HEK293 (cell line): ENCODE results near the gene GJA5.

Source experiments
- CTCF ChIP-seq: fragments of 450-650 bp; formaldehyde crosslinking; IDR thresholded peaks from 2 replicates; pipeline ENCODE4 v1.5.1; 2016; ENCODE audit warnings: missing biosample characterization, missing genetic modification characterization
- YY1 ChIP-seq: fragments of 450-650 bp; formaldehyde crosslinking; IDR thresholded peaks from 2 replicates; pipeline ENCODE4 v1.5.1; 2018; ENCODE audit warnings: missing biosample characterization, missing genetic modification characterization
- ZFP37 ChIP-seq: fragments of 450-650 bp; formaldehyde crosslinking; IDR thresholded peaks from 2 replicates; pipeline ENCODE4 v1.5.1; 2016; ENCODE audit warnings: missing biosample characterization, missing genetic modification characterization
- ZNF133 ChIP-seq: fragments of 450-650 bp; formaldehyde crosslinking; IDR thresholded peaks from 2 replicates; pipeline ENCODE4 v1.5.1; 2016; ENCODE audit warnings: missing biosample characterization, missing genetic modification characterization
- ZNF24 ChIP-seq: fragments of 450-650 bp; formaldehyde crosslinking; IDR thresholded peaks from 2 replicates; pipeline ENCODE4 v1.5.1; 2016; ENCODE audit warnings: missing biosample characterization, missing genetic modification characterization
- ZNF274 ChIP-seq, 2 experiments: fragments of 200-500 bp in 1 of 2; fragments of 450-650 bp in 1 of 2; sonication (Bioruptor generic) in 1 of 2; formaldehyde crosslinking in 1 of 2; IDR thresholded peaks; 2 replicates each; pipeline versions ENCODE4 v1.5.1 to v1.6.1; 2014 to 2016; ENCODE audit warnings: borderline replicate concordance in 1 of 2, inconsistent platforms in 1 of 2, low read length in 1 of 2, missing biosample characterization in 1 of 2, missing genetic modification characterization in 1 of 2
- ZNF292 ChIP-seq: fragments of 450-650 bp; formaldehyde crosslinking; IDR thresholded peaks from 2 replicates; pipeline ENCODE4 v1.5.1; 2016; ENCODE audit warnings: low read depth, missing biosample characterization, missing genetic modification characterization, borderline replicate concordance
- ZNF394 ChIP-seq: fragments of 450-650 bp; formaldehyde crosslinking; IDR thresholded peaks from 2 replicates; pipeline ENCODE4 v1.5.1; 2016; ENCODE audit warnings: missing biosample characterization, missing genetic modification characterization, mild to moderate bottlenecking, moderate library complexity, borderline replicate concordance
- ZNF624 ChIP-seq: fragments of 450-650 bp; formaldehyde crosslinking; IDR thresholded peaks from 2 replicates; pipeline ENCODE4 v1.5.1; 2017; ENCODE audit warnings: missing biosample characterization, missing genetic modification characterization
- ZNF776 ChIP-seq: fragments of 450-650 bp; formaldehyde crosslinking; IDR thresholded peaks from 2 replicates; pipeline ENCODE4 v1.5.0; 2017; ENCODE audit warnings: missing biosample characterization, missing genetic modification characterization, borderline replicate concordance
- TF ChIP-seq, protein P1 (sequence below): fragments of 450-650 bp; formaldehyde crosslinking; IDR thresholded peaks from 2 replicates; pipeline ENCODE4 v1.5.1; 2016; ENCODE audit warnings: missing biosample characterization, missing genetic modification characterization, low read depth

DNA sequence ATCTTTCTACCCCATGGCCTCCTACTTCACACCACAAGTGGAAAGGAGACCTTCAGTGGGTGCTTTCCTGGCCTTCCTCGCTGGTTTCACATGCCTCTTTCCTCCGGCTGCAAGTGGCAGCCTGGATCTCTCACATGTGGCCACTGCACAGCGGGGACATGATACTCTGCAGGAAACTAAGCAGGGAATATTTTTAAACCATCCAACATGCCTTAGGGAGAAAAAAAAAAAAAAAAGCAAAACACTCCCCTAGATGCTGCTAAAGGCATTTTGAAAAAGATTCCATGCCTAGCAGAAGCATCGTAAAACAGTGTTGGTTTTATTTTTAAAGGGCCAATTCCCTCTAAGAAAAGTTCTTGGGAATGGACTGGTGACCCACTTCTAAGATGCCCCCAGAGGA lies 12.2 kb upstream of the GJA5 start:
- TF ChIP-seq CTCF (no peak), ZNF292 (tag by site-specific recombination) (no peak), ZNF24 (tag by site-specific recombination) (no peak), ZNF394 (tag by site-specific recombination) (no peak), ZNF274 (IDR thresholded peaks at IDR 0.05; ENCODE audit: low read length) (no peak), ZNF274 (tag by site-specific recombination; IDR thresholded peaks at IDR 0.05; ENCODE audit: borderline replicate concordance) (no peak), ZFP37 (no peak), ZNF133 (tag by site-specific recombination) (no peak), YY1 (no peak), ZNF776 (tag by site-specific recombination) (no peak), ZNF624 (tag by site-specific recombination) (no peak)
- TF ChIP-seq, protein P1, sequence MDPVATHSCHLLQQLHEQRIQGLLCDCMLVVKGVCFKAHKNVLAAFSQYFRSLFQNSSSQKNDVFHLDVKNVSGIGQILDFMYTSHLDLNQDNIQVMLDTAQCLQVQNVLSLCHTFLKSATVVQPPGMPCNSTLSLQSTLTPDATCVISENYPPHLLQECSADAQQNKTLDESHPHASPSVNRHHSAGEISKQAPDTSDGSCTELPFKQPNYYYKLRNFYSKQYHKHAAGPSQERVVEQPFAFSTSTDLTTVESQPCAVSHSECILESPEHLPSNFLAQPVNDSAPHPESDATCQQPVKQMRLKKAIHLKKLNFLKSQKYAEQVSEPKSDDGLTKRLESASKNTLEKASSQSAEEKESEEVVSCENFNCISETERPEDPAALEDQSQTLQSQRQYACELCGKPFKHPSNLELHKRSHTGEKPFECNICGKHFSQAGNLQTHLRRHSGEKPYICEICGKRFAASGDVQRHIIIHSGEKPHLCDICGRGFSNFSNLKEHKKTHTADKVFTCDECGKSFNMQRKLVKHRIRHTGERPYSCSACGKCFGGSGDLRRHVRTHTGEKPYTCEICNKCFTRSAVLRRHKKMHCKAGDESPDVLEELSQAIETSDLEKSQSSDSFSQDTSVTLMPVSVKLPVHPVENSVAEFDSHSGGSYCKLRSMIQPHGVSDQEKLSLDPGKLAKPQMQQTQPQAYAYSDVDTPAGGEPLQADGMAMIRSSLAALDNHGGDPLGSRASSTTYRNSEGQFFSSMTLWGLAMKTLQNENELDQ (tag by site-specific recombination), result no peak
